HepG2 (cell line): ENCODE measurements around the gene DPY19L3. TPM values are rescaled to one million over a fixed set of nuclear protein-coding genes. Genes with fewer than 3 reads are reported as not detected.
A peak's percentile ranks its signal among the peaks of the same experiment; 100 is the strongest.

Experiments used
- CEBPB ChIP-seq: IDR thresholded peaks from 2 replicates; pipeline ENCODE4 v1.6.1; 2011; ENCODE audit warnings: low read depth, low read length, improper control_type of control experiment, borderline replicate concordance
- HMGA1 ChIP-seq: sonication (generic); formaldehyde crosslinking; conservative IDR thresholded peaks from 2 replicates; pipeline ENCODE4 v1.4.0; 2020; ENCODE audit warnings: missing genetic modification reagents
- HNF4A ChIP-seq: sonication (generic); formaldehyde crosslinking; IDR thresholded peaks from 2 replicates; pipeline ENCODE4 v1.4.0; 2020; ENCODE audit warnings: missing genetic modification reagents
- HNRNPLL ChIP-seq: fragments of 200-400 bp; formaldehyde crosslinking; IDR thresholded peaks from 2 replicates; pipeline ENCODE4 v1.6.1; 2017; ENCODE audit warnings: mild to moderate bottlenecking, low read depth, low read length; ENCODE audit not compliant: poor library complexity, severe bottlenecking
- IRF2 ChIP-seq: IDR thresholded peaks from 2 replicates; pipeline ENCODE4 v1.6.1; 2018; ENCODE audit warnings: missing genetic modification reagents, missing compliant biosample characterization
- KDM6A ChIP-seq: IDR thresholded peaks from 2 replicates; pipeline ENCODE4 v1.6.1; 2016; ENCODE audit warnings: low read depth
- PAF1 ChIP-seq: IDR thresholded peaks from 2 replicates; pipeline ENCODE4 v1.6.1; 2016; ENCODE audit warnings: missing genetic modification reagents, missing compliant biosample characterization
- PATZ1 ChIP-seq: sonication (generic); formaldehyde crosslinking; IDR thresholded peaks from 2 replicates; pipeline ENCODE4 v1.4.0; 2020; ENCODE audit warnings: missing genetic modification reagents
- PPARG ChIP-seq: conservative IDR thresholded peaks from 2 replicates; pipeline ENCODE4 v1.6.1; 2016; ENCODE audit warnings: missing biosample characterization, missing genetic modification reagents
- XBP1 ChIP-seq: sonication (generic); formaldehyde crosslinking; IDR thresholded peaks from 2 replicates; pipeline ENCODE4 v1.5.0; 2020; ENCODE audit warnings: missing genetic modification reagents
- ZBTB7A ChIP-seq: sonication (generic); formaldehyde crosslinking; IDR thresholded peaks from 2 replicates; pipeline ENCODE4 v1.8.0; 2022; ENCODE audit warnings: mild to moderate bottlenecking, missing genetic modification reagents
- ZIK1 ChIP-seq: sonication (generic); formaldehyde crosslinking; IDR thresholded peaks from 2 replicates; pipeline ENCODE4 v1.5.0; 2020; ENCODE audit warnings: mild to moderate bottlenecking, low read depth, missing genetic modification reagents, borderline replicate concordance
- ZNF496 ChIP-seq: sonication (generic); formaldehyde crosslinking; IDR thresholded peaks from 2 replicates; pipeline ENCODE4 v1.8.1; 2023; ENCODE audit warnings: mild to moderate bottlenecking, moderate library complexity, missing genetic modification reagents; ENCODE audit not compliant: insufficient replicate concordance
- ZNF577 ChIP-seq: sonication (generic); formaldehyde crosslinking; IDR thresholded peaks from 2 replicates; pipeline ENCODE4 v1.4.0; 2020; ENCODE audit warnings: mild to moderate bottlenecking, low read depth, missing genetic modification reagents, borderline replicate concordance
- ZNF710 ChIP-seq: sonication (generic); formaldehyde crosslinking; IDR thresholded peaks from 2 replicates; pipeline ENCODE4 v1.5.0; 2020; ENCODE audit warnings: mild to moderate bottlenecking, missing genetic modification reagents, borderline replicate concordance
- ZNF83 ChIP-seq: sonication (generic); formaldehyde crosslinking; IDR thresholded peaks from 2 replicates; pipeline ENCODE4 v1.4.0; 2020; ENCODE audit warnings: missing genetic modification reagents, mild to moderate bottlenecking, borderline replicate concordance
- ZSCAN30 ChIP-seq: sonication (generic); formaldehyde crosslinking; IDR thresholded peaks from 2 replicates; pipeline ENCODE4 v1.5.0; 2020; ENCODE audit warnings: mild to moderate bottlenecking, missing genetic modification reagents
- polyA plus RNA-seq, 8 experiments: library from polyadenylated mRNA; depleted of rRNA in 3 of 8; stranded (reverse) in 7 of 8; unstranded in 1 of 8; fragments of >200 nt; fragmentation: Illumina TruSeq in 4 of 8; extraction: Trizol in 4 of 8; gene quantifications; 2 replicates each; pipeline versions ENCODE4 v1.2.1 to v1.2.3, GENCODE V29; 2011 to 2016; ENCODE audit warnings: low read depth in 4 of 8, missing spikeins in 1 of 8, mixed read lengths in 1 of 8; ENCODE audit not compliant: insufficient read depth in 1 of 8
- total RNA-seq, 5 experiments: library from RNA; depleted of rRNA; stranded (reverse); fragments of >200 nt; fragmentation: Illumina TruSeq; extraction: Trizol; gene quantifications; 2 replicates each; pipeline ENCODE4 v1.2.3, GENCODE V29; 2016; ENCODE audit warnings: low read depth in 1 of 5
- TF ChIP-seq, protein P1 (sequence below): sonication (generic); formaldehyde crosslinking; IDR thresholded peaks from 2 replicates; pipeline ENCODE4 v1.5.1; 2020; ENCODE audit warnings: mild to moderate bottlenecking, moderate library complexity, missing genetic modification reagents
- TF ChIP-seq, protein P2 (sequence below): sonication (generic); formaldehyde crosslinking; conservative IDR thresholded peaks from 2 replicates; pipeline ENCODE4 v1.4.0; 2020; ENCODE audit warnings: mild to moderate bottlenecking, missing genetic modification reagents, moderate library complexity
- TF ChIP-seq, protein P3 (sequence below): sonication (generic); formaldehyde crosslinking; IDR thresholded peaks from 2 replicates; pipeline ENCODE4 v1.4.0; 2020; ENCODE audit warnings: missing genetic modification reagents

The DPY19L3 gene
- total and polyA plus RNA-seq, 2 of the 13 experiments (the other 11 are each of a cell fraction or from before 2014, with no cell fraction given), result 21.6 to 25.2 TPM

GRCh38 chr19:32363175-32363574, 42.4 kb upstream of the DPY19L3 start (continued):
- no peak for TF ChIP-seq ZIK1 (CRISPR knock-in tag)
- TF ChIP-seq IRF2 (CRISPR knock-in tag), result peak; percentile 80; the same call in 1 of the 2 replicates
- TF ChIP-seq, protein P1, sequence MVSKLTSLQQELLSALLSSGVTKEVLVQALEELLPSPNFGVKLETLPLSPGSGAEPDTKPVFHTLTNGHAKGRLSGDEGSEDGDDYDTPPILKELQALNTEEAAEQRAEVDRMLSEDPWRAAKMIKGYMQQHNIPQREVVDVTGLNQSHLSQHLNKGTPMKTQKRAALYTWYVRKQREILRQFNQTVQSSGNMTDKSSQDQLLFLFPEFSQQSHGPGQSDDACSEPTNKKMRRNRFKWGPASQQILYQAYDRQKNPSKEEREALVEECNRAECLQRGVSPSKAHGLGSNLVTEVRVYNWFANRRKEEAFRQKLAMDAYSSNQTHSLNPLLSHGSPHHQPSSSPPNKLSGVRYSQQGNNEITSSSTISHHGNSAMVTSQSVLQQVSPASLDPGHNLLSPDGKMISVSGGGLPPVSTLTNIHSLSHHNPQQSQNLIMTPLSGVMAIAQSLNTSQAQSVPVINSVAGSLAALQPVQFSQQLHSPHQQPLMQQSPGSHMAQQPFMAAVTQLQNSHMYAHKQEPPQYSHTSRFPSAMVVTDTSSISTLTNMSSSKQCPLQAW, result peak; percentile 41; the same call in 1 of the 2 replicates
- TF ChIP-seq ZNF710 (CRISPR knock-in tag), result peak; percentile 82
- no peak for TF ChIP-seq ZNF496 (CRISPR knock-in tag)
- TF ChIP-seq ZNF83 (CRISPR knock-in tag), result no peak
- no peak for TF ChIP-seq HNRNPLL
- TF ChIP-seq PPARG (CRISPR knock-in tag), result peak; percentile 39; the same call in 1 of the 2 replicates
- no peak for TF ChIP-seq XBP1
- TF ChIP-seq HMGA1 (CRISPR knock-in tag), result no peak
- TF ChIP-seq ZSCAN30 (CRISPR knock-in tag), result peak; percentile 72; the same call in 1 of the 2 replicates
- peak; percentile 84 for TF ChIP-seq HNF4A
- no peak for TF ChIP-seq ZBTB7A (CRISPR knock-in tag)
- no peak for TF ChIP-seq PAF1 (CRISPR knock-in tag)
- TF ChIP-seq, protein P2, sequence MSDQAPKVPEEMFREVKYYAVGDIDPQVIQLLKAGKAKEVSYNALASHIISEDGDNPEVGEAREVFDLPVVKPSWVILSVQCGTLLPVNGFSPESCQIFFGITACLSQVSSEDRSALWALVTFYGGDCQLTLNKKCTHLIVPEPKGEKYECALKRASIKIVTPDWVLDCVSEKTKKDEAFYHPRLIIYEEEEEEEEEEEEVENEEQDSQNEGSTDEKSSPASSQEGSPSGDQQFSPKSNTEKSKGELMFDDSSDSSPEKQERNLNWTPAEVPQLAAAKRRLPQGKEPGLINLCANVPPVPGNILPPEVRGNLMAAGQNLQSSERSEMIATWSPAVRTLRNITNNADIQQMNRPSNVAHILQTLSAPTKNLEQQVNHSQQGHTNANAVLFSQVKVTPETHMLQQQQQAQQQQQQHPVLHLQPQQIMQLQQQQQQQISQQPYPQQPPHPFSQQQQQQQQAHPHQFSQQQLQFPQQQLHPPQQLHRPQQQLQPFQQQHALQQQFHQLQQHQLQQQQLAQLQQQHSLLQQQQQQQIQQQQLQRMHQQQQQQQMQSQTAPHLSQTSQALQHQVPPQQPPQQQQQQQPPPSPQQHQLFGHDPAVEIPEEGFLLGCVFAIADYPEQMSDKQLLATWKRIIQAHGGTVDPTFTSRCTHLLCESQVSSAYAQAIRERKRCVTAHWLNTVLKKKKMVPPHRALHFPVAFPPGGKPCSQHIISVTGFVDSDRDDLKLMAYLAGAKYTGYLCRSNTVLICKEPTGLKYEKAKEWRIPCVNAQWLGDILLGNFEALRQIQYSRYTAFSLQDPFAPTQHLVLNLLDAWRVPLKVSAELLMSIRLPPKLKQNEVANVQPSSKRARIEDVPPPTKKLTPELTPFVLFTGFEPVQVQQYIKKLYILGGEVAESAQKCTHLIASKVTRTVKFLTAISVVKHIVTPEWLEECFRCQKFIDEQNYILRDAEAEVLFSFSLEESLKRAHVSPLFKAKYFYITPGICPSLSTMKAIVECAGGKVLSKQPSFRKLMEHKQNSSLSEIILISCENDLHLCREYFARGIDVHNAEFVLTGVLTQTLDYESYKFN, result peak; percentile 82
- peak; percentile 65; the same call in 1 of the 2 replicates for TF ChIP-seq PATZ1 (CRISPR knock-in tag)
- TF ChIP-seq CEBPB, result peak; percentile 98
- TF ChIP-seq KDM6A (CRISPR knock-in tag), result no peak
- TF ChIP-seq, protein P3, sequence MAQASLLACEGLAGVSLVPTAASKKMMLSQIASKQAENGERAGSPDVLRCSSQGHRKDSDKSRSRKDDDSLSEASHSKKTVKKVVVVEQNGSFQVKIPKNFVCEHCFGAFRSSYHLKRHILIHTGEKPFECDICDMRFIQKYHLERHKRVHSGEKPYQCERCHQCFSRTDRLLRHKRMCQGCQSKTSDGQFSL (CRISPR knock-in tag), result no peak
- TF ChIP-seq ZNF577 (CRISPR knock-in tag), result no peak
